Adipose tissue (tissue), 3 donors: ENCODE results near the gene JAGN1. TPM values are rescaled to one million over a fixed set of nuclear protein-coding genes. Genes with fewer than 3 reads are reported as not detected.

Experiments used
- H3K27ac ChIP-seq: one replicate; pipeline ENCODE4 v1.5.1; 2013; ENCODE audit warnings: low read depth, low read length
- WGBS, 3 donors: extraction: QIAGEN DNeasy Blood & Tissue Kit; methylation state at CpG; one replicate each; pipeline ENCODE4 v1.1.7; 2013; 5-methylcytosine and 5-hydroxymethylcytosine counted together
- polyA plus RNA-seq, 3 donors: library from polyadenylated mRNA; stranded (reverse); fragments of 200-250 nt; gene quantifications; one replicate each; pipeline ENCODE4 v1.2.3, GENCODE V29; 2013
- donor health status: healthy with polysubstance abuse.
- donor health status: Bipolar disorder and iron deficiency.
- donor health status: healthy.

Gene JAGN1
- polyA plus RNA-seq, 3 donors: 33.7 to 58.7 (median 39.5) TPM

GRCh38 chr3:9912294-9912935 lies 22.0 kb downstream of the JAGN1 start:
- WGBS, 3 donors: 52 to 76% (median 66%) methylated on average over 7 of the region's 7 CpGs
- no peak overlapping the region for H3K27ac ChIP-seq

DNA sequence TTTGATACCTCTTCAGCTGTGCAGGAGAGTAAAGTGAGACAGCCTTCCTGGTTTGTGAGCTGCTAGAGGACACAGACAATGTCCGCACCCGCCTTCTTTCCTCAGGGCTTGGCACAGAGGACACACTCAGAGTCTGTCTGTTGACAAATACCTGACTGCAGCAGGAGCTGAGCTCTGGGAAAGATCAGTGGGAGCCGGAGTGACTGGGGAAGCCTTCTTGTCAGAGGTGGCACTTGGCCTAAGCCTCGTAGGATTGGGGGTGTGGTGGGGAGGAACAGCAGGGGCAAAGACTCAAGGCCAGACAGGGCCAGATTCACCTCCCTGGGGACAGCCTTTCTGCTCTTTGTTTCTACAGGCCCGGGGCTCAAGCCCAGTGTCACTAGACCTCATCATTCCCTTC lies 23.2 kb downstream of the JAGN1 start:
- no peak overlapping the region for H3K27ac ChIP-seq
- 56 to 79% (median 65%) methylated on average over 5 of the region's 5 CpGs for WGBS, 3 donors

DNA sequence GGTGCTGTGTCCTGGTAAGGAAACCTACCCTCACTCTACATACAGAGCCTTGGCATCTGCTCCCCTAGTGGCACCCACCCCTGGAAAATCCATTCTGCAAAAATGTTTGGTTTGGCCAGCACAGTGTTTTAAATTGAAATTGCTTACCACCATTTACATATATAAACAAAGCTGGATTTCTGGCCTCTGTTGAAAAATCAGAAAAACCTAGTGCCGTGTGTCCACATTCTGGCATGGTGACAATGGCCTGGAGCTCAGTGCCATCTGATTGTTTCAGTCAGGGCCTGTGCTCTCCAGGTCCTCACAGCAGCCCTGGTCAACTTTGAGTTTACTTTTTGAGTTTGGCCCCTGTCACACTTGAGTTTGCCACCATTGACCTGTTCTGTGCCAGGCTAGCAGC lies 23.6 kb downstream of the JAGN1 start:
- H3K27ac ChIP-seq: no peak overlapping the region
- WGBS, 3 donors: 36 to 74% (median 58%) methylated on average over 1 of the region's 1 CpG

DNA sequence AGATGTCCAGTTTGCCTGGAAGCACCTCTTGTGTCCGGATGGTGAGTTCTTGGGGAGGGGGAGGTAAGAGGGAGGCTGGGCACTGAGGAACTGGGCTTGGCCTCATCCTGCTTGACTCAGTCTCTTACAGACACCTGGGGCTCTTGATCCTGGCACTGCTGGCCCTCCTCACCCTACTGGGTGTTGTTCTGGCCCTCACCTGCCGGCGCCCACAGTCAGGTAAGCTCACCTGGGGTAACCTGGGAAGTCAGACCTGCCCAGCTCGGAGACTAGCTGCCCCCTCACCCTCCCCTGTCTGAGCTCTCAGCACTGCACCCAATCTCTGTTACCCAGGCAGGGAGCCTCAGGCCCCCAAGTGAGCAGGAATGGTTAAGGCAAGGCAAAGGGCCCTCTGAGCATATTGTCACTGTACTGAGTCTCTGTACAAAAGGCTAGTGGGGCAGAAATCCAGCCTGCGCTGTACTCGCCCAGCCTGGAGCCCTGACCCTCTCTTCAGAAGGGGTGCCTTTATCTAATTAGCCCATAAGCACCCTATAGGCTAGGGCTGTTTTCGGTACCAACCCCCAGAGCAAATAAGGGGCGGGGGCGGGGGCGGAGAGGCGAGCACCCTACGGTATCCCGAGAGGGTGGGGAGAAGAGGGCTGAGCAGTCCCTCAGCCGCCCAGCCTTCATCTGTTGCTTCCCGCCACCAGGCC lies 24.3 kb downstream of the JAGN1 start:
- peak overlapping the region; percentile 17 for H3K27ac ChIP-seq
- WGBS, 3 donors: 19 to 31% (median 22%) methylated on average over 15 of the region's 15 CpGs

DNA sequence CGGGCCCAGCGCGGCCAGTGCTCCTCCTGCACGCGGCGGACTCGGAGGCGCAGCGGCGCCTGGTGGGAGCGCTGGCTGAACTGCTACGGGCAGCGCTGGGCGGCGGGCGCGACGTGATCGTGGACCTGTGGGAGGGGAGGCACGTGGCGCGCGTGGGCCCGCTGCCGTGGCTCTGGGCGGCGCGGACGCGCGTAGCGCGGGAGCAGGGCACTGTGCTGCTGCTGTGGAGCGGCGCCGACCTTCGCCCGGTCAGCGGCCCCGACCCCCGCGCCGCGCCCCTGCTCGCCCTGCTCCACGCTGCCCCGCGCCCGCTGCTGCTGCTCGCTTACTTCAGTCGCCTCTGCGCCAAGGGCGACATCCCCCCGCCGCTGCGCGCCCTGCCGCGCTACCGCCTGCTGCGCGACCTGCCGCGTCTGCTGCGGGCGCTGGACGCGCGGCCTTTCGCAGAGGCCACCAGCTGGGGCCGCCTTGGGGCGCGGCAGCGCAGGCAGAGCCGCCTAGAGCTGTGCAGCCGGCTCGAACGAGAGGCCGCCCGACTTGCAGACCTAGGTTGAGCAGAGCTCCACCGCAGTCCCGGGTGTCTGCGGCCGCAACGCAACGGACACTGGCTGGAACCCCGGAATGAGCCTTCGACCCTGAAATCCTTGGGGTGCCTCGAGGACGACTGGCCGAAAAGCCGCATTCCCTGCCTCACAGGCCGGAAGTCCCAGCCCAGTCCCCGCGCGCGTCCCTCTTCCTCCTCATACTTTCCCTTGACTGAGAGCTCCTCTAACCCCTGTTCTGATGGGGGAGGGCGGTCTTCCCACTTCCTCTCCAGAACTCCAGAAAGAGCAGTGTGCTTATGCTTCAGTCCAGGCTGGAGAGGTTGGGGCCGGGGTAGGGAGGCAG lies 25.1 kb downstream of the JAGN1 start:
- WGBS, 3 donors: 0 to 1% (median 0%) methylated on average over 73 to 98 of the region's 99 CpGs
- peak overlapping the region; percentile 29 for H3K27ac ChIP-seq

DNA sequence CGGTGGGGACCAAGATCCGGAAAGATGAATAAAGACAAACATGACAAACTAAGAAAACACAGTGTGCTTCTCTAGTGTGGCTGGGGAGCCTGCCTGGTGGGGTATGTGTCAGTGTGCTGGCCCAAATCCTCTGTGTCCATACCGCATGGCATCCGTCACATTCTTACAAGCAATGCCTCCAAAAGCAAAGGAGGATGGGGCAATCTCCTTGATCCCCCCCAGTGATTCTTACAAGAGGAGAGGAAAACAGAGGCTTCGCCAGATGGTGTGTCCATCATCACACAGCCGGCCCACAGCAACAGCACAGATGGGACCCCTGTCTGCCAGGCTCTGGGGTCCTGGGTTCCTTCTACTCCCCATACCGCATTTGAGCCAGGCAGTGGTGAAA lies 25.9 kb downstream of the JAGN1 start:
- peak overlapping the region; percentile 55 for H3K27ac ChIP-seq
- WGBS, 3 donors: 34 to 51% (median 46%) methylated on average over 7 of the region's 7 CpGs

DNA sequence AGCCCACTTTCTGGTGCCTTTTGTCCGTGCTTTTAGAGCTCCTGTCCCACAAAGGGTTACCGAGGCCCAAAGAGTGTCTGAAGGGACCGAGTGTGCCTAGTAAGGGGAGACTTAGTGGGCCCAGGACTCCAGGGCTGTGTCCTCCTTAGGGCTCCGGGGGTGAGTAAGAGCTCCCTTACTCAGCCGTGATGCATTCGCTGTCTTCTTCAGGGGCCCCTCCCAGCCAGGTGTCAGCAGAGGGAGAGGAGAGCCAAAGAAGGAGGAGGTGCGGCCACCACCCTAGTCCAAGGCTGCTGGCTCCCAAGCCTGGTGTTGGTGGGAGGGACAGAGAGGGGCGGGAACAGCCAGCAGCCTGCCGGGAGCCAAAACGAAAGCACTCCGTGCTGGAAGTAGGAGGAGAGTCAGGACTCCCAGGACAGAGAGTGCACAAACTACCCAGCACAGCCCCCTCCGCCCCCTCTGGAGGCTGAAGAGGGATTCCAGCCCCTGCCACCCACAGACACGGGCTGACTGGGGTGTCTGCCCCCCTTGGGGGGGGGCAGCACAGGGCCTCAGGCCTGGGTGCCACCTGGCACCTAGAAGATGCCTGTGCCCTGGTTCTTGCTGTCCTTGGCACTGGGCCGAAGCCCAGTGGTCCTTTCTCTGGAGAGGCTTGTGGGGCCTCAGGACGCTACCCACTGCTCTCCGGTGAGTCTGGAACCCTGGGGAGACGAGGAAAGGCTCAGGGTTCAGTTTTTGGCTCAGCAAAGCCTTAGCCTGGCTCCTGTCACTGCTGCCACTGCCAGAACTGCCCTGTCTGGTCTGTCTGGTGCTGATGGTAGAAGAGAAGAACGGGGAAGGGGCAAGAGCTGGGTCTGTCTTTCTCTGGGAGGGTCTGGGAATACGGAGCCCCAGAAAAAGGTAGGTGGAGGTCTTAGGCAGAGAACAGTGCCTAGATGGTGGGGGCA lies 26.6 kb downstream of the JAGN1 start, which contains the start of gene IL17RC:
TSS of gene IL17RC (plus strand) at position 365 of the 947 bp plus-strand sequence. CDS start at position 583, 218 bp downstream.
- peak within 1 kb of the TSS; percentile 55 for H3K27ac ChIP-seq
- 3 to 17% (median 11%) methylated on average over 19 of the region's 19 CpGs for WGBS, 3 donors

DNA sequence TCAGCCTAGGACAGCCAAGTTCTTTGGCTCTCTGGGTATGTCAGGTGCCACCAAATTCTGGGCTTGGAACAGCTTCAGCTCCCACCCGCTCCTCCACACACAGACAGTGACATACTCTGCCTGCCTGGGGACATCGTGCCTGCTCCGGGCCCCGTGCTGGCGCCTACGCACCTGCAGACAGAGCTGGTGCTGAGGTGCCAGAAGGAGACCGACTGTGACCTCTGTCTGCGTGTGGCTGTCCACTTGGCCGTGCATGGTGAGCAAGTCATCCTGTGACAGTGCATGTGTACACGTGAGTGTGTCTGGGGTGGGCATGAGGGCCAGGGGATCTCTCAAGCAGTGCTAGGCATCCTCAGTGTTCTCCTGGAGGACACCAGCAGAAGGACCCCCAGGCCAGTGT lies 27.4 kb downstream of the JAGN1 start:
- WGBS, 3 donors: 54 to 84% (median 82%) methylated on average over 10 of the region's 10 CpGs
- no peak overlapping the region for H3K27ac ChIP-seq

DNA sequence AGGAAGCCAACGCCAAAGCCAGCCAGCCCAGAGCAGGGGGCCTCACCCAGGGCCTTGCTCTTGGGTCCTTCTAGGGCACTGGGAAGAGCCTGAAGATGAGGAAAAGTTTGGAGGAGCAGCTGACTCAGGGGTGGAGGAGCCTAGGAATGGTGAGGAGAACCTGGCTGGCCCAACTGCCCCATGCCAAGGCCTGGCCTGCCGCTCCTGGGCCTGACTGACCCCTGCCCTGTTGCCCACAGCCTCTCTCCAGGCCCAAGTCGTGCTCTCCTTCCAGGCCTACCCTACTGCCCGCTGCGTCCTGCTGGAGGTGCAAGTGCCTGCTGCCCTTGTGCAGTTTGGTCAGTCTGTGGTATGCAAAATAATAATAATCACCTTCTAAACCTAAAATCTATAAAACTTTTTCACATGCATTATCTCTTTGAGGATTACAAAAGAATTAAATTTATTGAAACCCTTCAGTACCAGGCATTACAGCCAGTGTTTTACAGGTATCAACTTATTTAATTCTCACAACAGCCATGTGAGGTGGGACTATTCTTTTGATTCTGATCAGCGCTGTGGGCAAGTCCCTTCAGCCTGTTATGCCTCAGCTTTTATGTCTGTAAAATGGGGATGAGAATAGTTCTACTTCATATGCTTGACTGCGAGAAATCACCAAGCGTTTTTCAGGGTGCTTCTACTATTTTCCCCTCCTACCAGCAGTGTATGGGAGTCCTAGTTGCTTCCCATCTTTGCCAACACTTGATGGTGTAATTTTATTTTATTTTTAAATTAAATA lies 28.0 kb downstream of the JAGN1 start:
- H3K27ac ChIP-seq: no peak overlapping the region
- WGBS, 3 donors: 86 to 96% (median 93%) methylated on average over 8 of the region's 8 CpGs

- H3K27ac ChIP-seq: no peak overlapping the region
- WGBS, 3 donors: 94 to 95% (median 95%) methylated on average over 23 of the region's 23 CpGs
Observed at GRCh38 chr3:9928158-9928557, 37.7 kb downstream of the JAGN1 start.

DNA sequence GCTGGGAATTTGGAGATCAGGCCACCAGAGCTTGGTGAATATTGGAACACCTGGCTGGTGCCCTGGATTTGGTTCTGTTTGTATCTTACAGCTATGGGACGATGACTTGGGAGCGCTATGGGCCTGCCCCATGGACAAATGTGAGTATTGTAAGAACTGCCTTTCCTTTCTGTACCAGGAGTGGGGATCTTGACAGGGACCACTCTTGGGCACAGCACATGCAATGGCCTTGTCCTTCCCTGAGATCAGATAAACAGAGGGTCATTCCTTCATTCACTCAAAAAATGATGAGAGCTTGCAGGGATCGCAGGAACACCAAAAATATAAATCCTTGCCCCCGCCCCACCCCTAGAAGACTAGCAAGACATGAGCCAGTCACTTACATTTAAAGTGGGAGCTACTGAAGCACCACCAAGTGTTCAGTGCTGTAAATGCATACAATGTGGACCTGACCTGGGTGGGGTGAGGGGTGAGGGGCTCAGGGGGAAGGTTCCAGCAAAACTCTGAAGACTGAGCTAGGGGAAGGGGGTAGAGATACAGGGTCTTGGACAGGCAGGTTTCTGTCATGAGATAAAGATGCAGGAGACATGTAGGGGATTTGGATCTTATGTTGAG lies 40.5 kb downstream of the JAGN1 start:
- 93 to 97% (median 95%) methylated on average over 4 of the region's 4 CpGs for WGBS, 3 donors
- no peak overlapping the region for H3K27ac ChIP-seq

DNA sequence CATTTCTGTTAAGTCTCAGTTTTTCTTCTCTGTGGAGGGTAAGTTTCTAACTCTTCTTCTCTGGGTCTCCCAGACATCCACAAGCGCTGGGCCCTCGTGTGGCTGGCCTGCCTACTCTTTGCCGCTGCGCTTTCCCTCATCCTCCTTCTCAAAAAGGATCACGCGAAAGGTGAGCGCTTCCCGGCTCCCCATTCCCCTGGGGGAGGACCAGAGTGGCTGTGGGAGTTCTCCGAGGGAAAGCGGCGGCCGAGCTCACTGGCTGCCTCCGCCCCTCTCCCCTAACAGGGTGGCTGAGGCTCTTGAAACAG lies 42.1 kb downstream of the JAGN1 start:
- no peak overlapping the region for H3K27ac ChIP-seq
- 2 to 6% (median 5%) methylated on average over 13 of the region's 13 CpGs for WGBS, 3 donors

GRCh38 chr3:9932843-9933560 lies 42.6 kb downstream of the JAGN1 start:
- 0 to 1% (median 0%) methylated on average over 61 to 77 of the region's 77 CpGs for WGBS, 3 donors
- no peak overlapping the region for H3K27ac ChIP-seq

DNA sequence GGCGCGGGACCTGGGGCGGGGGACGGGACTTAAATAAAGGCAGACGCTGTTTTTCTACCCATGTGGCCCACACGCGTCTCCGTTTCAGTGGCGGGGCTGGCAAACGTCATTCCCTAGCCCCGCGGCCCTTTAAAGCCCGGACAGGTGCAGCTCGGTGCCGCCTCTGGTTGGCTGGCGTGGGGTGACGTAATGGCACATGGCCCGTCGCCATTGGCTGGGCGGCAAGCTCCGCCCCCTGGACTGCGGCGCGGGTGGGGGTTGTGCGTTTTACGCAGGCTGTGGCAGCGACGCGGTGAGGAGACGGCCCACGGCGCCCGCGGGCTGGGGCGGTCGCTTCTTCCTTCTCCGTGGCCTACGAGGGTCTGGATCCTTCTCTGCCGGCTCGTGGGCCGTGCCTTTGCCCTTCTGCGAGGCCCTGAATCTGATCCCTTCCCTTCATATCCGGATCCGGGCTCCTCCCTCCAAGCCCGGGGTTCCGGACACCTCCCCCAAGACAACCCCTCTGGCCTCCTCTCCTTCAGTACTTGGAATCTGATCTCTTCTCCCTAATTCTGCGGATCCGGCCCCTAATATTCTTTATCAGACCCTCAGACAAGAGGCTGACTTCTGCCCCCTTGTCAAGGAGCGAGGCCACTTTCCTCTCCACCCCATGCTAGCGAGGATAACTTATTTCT lies 43.3 kb downstream of the JAGN1 start, which contains the start of gene CRELD1:
TSS of gene CRELD1 (plus strand) at position 274 of the 674 bp plus-strand sequence. CDS start 605 bp downstream, outside the sequence.
- WGBS, 3 donors: 0% methylated on average over 34 to 50 of the region's 50 CpGs
- peak within 1 kb of the TSS; percentile 73 for H3K27ac ChIP-seq

DNA sequence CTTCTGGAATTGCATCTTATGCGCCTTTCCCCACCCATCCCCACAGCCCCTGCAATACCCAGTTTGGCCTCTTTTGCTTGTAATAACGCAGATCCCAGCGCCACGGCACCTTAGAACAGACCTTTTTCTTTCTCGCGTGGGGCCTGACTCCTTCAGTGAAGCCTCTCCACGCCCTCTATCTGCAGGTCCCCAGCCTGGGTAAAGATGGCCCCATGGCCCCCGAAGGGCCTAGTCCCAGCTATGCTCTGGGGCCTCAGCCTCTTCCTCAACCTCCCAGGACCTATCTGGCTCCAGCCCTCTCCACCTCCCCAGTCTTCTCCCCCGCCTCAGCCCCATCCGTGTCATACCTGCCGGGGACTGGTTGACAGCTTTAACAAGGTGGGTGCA lies 43.8 kb downstream of the JAGN1 start:
- H3K27ac ChIP-seq: peak overlapping the region; percentile 73
- WGBS, 3 donors: 7 to 22% (median 19%) methylated on average over 11 of the region's 11 CpGs

DNA sequence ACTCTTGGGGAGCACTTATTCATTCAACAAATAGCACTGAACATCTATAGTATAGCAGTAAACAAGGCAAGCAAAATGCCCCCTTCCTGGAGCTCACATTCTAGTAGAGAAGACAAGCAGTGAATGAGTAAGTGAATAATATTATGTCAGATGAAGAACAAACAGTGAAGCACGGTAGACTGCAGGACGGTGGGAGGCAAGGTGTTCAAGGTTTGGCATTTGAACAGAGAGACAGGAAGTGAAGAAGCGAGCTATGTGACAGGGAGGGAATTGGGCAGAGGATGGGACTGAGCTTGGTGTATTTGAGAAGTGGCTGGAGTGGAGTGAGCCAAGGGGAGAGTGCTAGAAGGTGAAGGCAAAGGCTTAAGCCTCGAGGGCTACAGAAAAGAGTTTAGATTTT lies 44.6 kb downstream of the JAGN1 start:
- WGBS, 3 donors: 54 to 65% (median 61%) methylated on average over 4 of the region's 4 CpGs
- no peak overlapping the region for H3K27ac ChIP-seq
